Left ventricle myocardium inferior (tissue), 1 donor: ENCODE results near the gene XRN1. TPM values are rescaled to one million over a fixed set of nuclear protein-coding genes. Genes with fewer than 3 reads are reported as not detected.

Experiments used
- DNase-seq: peaks from one replicate; pipeline ENCODE4 v3.0.0-alpha.2; 2020
- H3K27ac ChIP-seq: fragments of 200-600 bp; replicated peaks from 2 replicates; pipeline ENCODE4 v1.8.0; 2021
- H3K27me3 ChIP-seq: fragments of 200-600 bp; 2 replicates; pipeline ENCODE4 v1.8.0; 2021; ENCODE audit warnings: low read depth
- H3K36me3 ChIP-seq: fragments of 200-600 bp; 2 replicates; pipeline ENCODE4 v1.8.0; 2021
- H3K4me1 ChIP-seq: fragments of 200-600 bp; 2 replicates; pipeline ENCODE4 v1.8.0; 2021
- H3K4me3 ChIP-seq: fragments of 200-600 bp; 2 replicates; pipeline ENCODE4 v1.8.0; 2021; ENCODE audit warnings: mild to moderate bottlenecking, moderate library complexity
- H3K9me3 ChIP-seq: fragments of 200-600 bp; replicated peaks from 2 replicates; pipeline ENCODE4 v1.8.0; 2021
- intact Hi-C: fragments of 100-400 bp; cut with micrococcal nuclease; formaldehyde crosslinking; loops from one replicate; pipeline ENCODE4 v1.11.0; 2022
- total RNA-seq: library from RNA; stranded (reverse); fragmentation: NEBNext Ultra II Directional; extraction: Animal tissue kit (Norgen Biotek cat#: 25700); gene quantifications from one replicate; pipeline ENCODE4 v1.2.1, GENCODE V29; 2021
- TF ChIP-seq, protein P1 (sequence below): fragments of 200-600 bp; IDR thresholded peaks from 2 replicates; pipeline ENCODE4 v1.8.0; 2021; ENCODE audit warnings: antibody characterized with exemption, mild to moderate bottlenecking, borderline replicate concordance
- donor health status: DM: no; HTN: yes; CAD: no; lungs with severe emphysema.

Gene XRN1
- total RNA-seq, 1 donor from 2014 or later = 16.1 TPM

DNA sequence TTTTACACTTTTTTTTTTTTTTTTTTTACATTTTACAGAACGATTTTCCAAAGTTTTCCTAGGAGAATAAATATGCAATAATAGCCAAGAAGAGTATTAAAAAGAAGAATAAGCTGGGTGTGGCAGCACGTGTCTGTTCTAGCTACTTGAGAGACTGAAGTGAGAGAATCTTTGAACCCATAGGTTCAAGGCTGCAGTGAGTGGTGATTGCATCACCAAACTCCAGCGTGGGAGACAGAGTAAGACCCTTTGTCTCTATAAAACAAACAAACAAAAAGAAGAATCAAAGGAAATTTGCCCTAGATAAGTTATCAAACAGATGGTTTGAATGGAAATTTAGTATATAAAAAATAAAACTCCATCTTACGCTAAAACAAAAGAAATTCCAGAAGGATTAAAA is 13.3 kb downstream of the XRN1 start:
- Histone ChIP-seq H3K27ac (no peak overlapping the region), H3K36me3 (peaks cover 31% of the 10 kb centered on the region), H3K4me1 (peaks cover 11% of the 10 kb centered on the region), H3K9me3 (no peaks in the 10 kb centered on the region), H3K4me3 (no peak overlapping the region), H3K27me3 (no peaks in the 10 kb centered on the region)
- intact Hi-C loops = no loop called here
- TF ChIP-seq, protein P1, sequence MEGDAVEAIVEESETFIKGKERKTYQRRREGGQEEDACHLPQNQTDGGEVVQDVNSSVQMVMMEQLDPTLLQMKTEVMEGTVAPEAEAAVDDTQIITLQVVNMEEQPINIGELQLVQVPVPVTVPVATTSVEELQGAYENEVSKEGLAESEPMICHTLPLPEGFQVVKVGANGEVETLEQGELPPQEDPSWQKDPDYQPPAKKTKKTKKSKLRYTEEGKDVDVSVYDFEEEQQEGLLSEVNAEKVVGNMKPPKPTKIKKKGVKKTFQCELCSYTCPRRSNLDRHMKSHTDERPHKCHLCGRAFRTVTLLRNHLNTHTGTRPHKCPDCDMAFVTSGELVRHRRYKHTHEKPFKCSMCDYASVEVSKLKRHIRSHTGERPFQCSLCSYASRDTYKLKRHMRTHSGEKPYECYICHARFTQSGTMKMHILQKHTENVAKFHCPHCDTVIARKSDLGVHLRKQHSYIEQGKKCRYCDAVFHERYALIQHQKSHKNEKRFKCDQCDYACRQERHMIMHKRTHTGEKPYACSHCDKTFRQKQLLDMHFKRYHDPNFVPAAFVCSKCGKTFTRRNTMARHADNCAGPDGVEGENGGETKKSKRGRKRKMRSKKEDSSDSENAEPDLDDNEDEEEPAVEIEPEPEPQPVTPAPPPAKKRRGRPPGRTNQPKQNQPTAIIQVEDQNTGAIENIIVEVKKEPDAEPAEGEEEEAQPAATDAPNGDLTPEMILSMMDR = no peak
- no peak for DNase-seq

DNA sequence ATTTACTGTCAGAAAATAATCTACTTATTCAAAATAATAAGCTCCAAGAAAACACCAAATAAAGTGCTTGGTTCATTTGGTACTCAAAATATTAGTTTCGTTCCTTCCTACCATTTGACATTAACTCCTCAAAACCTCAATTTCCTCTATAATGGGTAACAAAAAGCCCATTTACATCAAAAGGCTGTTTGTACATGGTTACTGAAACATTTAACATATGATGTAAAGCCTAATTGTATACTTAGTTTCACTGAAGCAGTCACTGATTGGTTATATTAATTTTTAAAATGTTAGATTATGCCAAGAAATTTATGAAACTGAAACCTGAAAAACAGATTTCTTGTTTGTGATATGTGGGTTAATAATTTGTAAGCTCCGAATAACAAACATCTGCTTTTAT is 14.7 kb downstream of the XRN1 start:
- Histone ChIP-seq H3K9me3 (no peaks in the 10 kb centered on the region), H3K4me1 (peaks cover 7% of the 10 kb centered on the region), H3K4me3 (no peak overlapping the region), H3K27me3 (no peaks in the 10 kb centered on the region), H3K27ac (no peak overlapping the region), H3K36me3 (peaks cover 44% of the 10 kb centered on the region)
- DNase-seq = no peak
- intact Hi-C loops = no loop called here
- TF ChIP-seq, protein P1 = no peak

DNA sequence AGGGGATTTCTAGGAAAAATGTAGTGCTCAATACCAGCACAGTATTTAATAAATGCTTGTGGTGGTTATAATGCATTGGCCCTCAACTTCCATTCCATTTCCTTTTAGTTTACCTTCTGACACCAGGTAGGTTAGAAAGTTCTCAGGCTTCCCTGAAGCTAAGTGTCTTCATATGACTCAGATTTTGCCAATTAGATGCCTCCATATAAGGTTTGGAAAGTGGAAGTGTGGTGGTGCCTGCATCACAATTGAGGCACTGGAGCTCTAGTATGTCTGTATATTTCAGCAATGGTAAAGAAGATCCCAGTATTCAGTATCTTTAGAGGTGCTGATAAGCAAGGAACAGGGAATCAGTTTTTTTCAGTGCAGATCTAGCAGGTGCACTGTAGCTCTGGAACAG is 18.3 kb downstream of the XRN1 start:
- Histone ChIP-seq H3K4me1 (peaks cover 10% of the 10 kb centered on the region), H3K4me3 (no peak overlapping the region), H3K9me3 (no peaks in the 10 kb centered on the region), H3K27ac (no peak overlapping the region), H3K36me3 (peaks cover 60% of the 10 kb centered on the region), H3K27me3 (no peaks in the 10 kb centered on the region)
- intact Hi-C loops = no loop called here
- TF ChIP-seq, protein P1 = no peak
- DNase-seq = no peak

DNA sequence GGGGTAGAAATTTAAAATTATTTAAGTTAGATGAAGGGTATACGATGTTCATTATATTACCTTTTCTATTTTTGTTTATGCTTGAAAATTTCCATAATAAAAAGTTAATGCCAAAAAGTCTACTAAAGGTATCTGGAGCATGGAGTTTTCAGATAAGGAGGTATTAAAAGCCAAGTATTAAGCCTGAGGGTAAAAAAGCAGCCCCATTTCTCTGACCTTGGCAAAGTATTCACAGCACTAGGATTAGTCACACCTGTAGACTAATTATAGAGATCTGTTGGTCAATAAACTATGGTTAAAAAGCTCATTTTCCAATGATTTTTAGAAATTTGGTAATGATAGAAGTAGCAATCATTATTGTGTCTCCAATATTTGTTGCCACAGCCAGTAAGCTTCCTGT is 23.1 kb downstream of the XRN1 start:
- peaks cover 81% of the 10 kb centered on the region for H3K36me3 ChIP-seq
- intact Hi-C loops = no loop called here

DNA sequence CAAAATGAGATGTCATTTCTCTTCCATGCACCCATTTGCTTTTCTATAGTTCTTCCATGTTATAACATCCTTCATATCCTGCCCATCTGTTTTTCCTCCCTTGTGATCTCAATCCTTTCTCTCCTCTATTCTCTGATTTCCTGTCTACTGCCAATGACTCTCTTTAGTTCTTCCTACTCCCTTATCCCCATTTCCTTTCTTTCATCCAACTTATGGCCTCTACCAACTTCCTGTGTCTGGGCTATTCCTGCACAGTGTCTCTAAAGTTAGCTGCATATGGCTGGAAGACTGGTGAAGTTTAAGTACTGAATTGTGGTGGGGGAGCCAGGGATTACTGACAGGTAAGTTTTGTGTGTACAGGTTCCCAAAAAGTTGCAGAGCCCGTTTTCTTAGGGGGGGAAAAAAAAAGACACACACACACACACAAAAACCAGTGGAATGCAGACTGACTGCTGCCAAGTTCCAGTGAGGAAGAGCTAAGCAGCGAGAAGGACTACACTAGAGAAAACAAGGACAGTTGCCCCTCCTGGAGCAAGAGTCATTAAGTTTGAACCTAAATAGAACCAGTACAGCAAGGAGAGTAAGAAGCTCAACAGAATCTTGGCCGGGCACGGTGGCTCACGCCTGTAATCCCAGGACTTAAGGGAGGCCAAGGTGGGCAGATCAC is 28.8 kb downstream of the XRN1 start:
- Histone ChIP-seq H3K9me3 (no peaks in the 10 kb centered on the region), H3K36me3 (peaks cover 99% of the 10 kb centered on the region)

More for the DNA sequence above, 23.1 kb downstream of the XRN1 start:
- peaks cover 10% of the 10 kb centered on the region for H3K4me1 ChIP-seq
- TF ChIP-seq, protein P1 = no peak
- H3K27me3 ChIP-seq = no peaks in the 10 kb centered on the region
- no peak overlapping the region for H3K4me3 ChIP-seq
- DNase-seq = no peak
- H3K9me3 ChIP-seq = no peaks in the 10 kb centered on the region
- no peak overlapping the region for H3K27ac ChIP-seq

More for the DNA sequence above, 28.8 kb downstream of the XRN1 start:
- Histone ChIP-seq H3K4me3 (no peak overlapping the region), H3K4me1 (no peaks in the 10 kb centered on the region), H3K27me3 (no peaks in the 10 kb centered on the region), H3K27ac (no peak overlapping the region)
- intact Hi-C loops = no loop called here
- TF ChIP-seq, protein P1 = no peak
- DNase-seq = no peak
